H1 (cell line): ENCODE results near the gene TEX264. TPM values are rescaled to one million over a fixed set of nuclear protein-coding genes. Genes with fewer than 3 reads are reported as not detected.

Source experiments
- BACH1 ChIP-seq: IDR thresholded peaks from 2 replicates; pipeline ENCODE4 v1.6.1; 2012; ENCODE audit warnings: low read length, improper control_type of control experiment
- CEBPB ChIP-seq: IDR thresholded peaks from 2 replicates; pipeline ENCODE4 v1.6.1; 2012; ENCODE audit warnings: low read depth, low read length
- CHD2 ChIP-seq: IDR thresholded peaks from 2 replicates; pipeline ENCODE4 v1.6.1; 2012; ENCODE audit warnings: low read length, improper control_type of control experiment
- HDAC2 ChIP-seq, 2 experiments: fragments of 300-600 bp in 1 of 2; sonication (generic) in 1 of 2; IDR thresholded peaks; 2 replicates each; pipeline ENCODE4 v1.6.1; 2011 to 2012; ENCODE audit warnings: low read depth in 2 of 2, low read length in 2 of 2, mild to moderate bottlenecking in 2 of 2, moderate library complexity in 2 of 2, borderline replicate concordance in 1 of 2, inconsistent platforms in 1 of 2
- JUND ChIP-seq: IDR thresholded peaks from 2 replicates; pipeline ENCODE4 v1.6.1; 2011; ENCODE audit warnings: mild to moderate bottlenecking, improper control_type of control experiment, low read length
- NRF1 ChIP-seq: IDR thresholded peaks from 2 replicates; pipeline ENCODE4 v1.6.1; 2011; ENCODE audit warnings: mild to moderate bottlenecking, low read depth, low read length, improper control_type of control experiment
- PHF8 ChIP-seq: fragments of 200-600 bp; sonication (generic); conservative IDR thresholded peaks from 2 replicates; pipeline ENCODE4 v1.7.1; 2012; ENCODE audit warnings: low read depth, mild to moderate bottlenecking, inconsistent platforms, low read length, moderate library complexity
- POLR2AphosphoS5 ChIP-seq: IDR thresholded peaks from 2 replicates; pipeline ENCODE4 v1.6.1; 2011; ENCODE audit warnings: low read depth, low read length
- SP4 ChIP-seq: IDR thresholded peaks from 2 replicates; pipeline ENCODE4 v1.6.1; 2012; ENCODE audit warnings: low read length, inconsistent platforms
- polyA plus RNA-seq, 7 experiments: library from polyadenylated mRNA; depleted of rRNA in 3 of 7; stranded (reverse) in 5 of 7; unstranded in 2 of 7; fragments of >200 nt in 5 of 7; fragments of 200-250 nt in 2 of 7; gene quantifications; 1 replicate in 5 of 7; 2 replicates in 1 of 7; 4 replicates in 1 of 7; pipeline versions ENCODE4 v1.2.1 to v1.2.3, GENCODE V29; 2011 to 2013; ENCODE audit warnings: missing spikeins in 2 of 7, mixed read lengths in 2 of 7
- total RNA-seq: library from RNA; stranded (reverse); fragmentation: NEBNext Ultra II Directional; extraction: Animal tissue kit (Norgen Biotek cat#: 25700); gene quantifications from 2 replicates; pipeline ENCODE4 v1.2.1, GENCODE V29; 2021
- TF ChIP-seq, protein P1 (sequence below): fragments of 300-600 bp; sonication (generic); IDR thresholded peaks from 2 replicates; pipeline ENCODE4 v1.7.1; 2012; ENCODE audit warnings: low read length, moderate library complexity, mild to moderate bottlenecking, inconsistent platforms; ENCODE audit not compliant: insufficient replicate concordance
- TF ChIP-seq, protein P2 (sequence below): IDR thresholded peaks from 2 replicates; pipeline ENCODE4 v1.6.1; 2011; ENCODE audit warnings: low read depth, mild to moderate bottlenecking, low read length; ENCODE audit not compliant: insufficient read depth

The TEX264 gene
- total and polyA plus RNA-seq, 2 of the 8 experiments (the other 6 are each of a cell fraction or from before 2014, with no cell fraction given) = 11.2 to 35.6 TPM

DNA sequence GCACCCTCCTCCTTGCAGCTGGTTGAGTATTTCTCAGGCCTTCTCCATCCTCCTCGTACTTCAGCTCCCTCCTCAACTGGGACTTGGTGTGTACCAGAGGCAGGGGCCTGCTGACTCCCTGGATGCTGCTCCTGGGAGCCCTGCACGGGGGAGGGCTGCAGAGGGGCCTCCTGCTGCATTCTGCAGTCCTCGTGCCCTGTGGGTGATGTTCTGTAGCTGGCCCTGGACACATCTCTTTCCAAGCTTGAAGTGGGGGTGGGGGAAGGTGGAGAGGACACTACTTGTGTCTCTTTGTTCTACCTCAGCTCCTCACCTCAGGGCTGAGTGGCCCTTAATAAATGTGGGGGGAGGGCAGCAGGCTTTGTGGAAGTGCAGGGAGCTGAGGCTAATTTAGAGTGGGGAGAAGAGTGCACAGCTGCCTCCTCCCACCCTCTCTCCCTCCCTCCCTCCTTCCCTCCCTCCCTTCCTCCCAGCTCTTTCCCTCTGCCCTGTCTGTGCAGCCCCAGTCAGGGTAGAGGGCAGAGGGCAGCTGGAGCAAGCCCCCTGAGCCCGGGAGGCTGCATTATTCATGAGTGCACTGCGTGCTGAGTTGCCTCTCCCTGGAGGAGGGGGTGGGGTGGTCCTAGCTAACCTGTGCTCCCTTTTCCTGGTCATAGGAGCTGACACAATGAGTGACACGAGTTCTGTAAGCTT is 32.2 kb downstream of the TEX264 start (continued):
- TF ChIP-seq NRF1 (no peak), HDAC2 (IDR thresholded peaks at IDR 0.05; ENCODE audit: borderline replicate concordance in 1 of 2, low read depth in 2 of 2, low read length in 2 of 2) (no peak), BACH1 (no peak), JUND (no peak), CHD2 (no peak), CEBPB (no peak), SP4 (no peak), POLR2AphosphoS5 (no peak), PHF8 (no peak)
- TF ChIP-seq, protein P1, sequence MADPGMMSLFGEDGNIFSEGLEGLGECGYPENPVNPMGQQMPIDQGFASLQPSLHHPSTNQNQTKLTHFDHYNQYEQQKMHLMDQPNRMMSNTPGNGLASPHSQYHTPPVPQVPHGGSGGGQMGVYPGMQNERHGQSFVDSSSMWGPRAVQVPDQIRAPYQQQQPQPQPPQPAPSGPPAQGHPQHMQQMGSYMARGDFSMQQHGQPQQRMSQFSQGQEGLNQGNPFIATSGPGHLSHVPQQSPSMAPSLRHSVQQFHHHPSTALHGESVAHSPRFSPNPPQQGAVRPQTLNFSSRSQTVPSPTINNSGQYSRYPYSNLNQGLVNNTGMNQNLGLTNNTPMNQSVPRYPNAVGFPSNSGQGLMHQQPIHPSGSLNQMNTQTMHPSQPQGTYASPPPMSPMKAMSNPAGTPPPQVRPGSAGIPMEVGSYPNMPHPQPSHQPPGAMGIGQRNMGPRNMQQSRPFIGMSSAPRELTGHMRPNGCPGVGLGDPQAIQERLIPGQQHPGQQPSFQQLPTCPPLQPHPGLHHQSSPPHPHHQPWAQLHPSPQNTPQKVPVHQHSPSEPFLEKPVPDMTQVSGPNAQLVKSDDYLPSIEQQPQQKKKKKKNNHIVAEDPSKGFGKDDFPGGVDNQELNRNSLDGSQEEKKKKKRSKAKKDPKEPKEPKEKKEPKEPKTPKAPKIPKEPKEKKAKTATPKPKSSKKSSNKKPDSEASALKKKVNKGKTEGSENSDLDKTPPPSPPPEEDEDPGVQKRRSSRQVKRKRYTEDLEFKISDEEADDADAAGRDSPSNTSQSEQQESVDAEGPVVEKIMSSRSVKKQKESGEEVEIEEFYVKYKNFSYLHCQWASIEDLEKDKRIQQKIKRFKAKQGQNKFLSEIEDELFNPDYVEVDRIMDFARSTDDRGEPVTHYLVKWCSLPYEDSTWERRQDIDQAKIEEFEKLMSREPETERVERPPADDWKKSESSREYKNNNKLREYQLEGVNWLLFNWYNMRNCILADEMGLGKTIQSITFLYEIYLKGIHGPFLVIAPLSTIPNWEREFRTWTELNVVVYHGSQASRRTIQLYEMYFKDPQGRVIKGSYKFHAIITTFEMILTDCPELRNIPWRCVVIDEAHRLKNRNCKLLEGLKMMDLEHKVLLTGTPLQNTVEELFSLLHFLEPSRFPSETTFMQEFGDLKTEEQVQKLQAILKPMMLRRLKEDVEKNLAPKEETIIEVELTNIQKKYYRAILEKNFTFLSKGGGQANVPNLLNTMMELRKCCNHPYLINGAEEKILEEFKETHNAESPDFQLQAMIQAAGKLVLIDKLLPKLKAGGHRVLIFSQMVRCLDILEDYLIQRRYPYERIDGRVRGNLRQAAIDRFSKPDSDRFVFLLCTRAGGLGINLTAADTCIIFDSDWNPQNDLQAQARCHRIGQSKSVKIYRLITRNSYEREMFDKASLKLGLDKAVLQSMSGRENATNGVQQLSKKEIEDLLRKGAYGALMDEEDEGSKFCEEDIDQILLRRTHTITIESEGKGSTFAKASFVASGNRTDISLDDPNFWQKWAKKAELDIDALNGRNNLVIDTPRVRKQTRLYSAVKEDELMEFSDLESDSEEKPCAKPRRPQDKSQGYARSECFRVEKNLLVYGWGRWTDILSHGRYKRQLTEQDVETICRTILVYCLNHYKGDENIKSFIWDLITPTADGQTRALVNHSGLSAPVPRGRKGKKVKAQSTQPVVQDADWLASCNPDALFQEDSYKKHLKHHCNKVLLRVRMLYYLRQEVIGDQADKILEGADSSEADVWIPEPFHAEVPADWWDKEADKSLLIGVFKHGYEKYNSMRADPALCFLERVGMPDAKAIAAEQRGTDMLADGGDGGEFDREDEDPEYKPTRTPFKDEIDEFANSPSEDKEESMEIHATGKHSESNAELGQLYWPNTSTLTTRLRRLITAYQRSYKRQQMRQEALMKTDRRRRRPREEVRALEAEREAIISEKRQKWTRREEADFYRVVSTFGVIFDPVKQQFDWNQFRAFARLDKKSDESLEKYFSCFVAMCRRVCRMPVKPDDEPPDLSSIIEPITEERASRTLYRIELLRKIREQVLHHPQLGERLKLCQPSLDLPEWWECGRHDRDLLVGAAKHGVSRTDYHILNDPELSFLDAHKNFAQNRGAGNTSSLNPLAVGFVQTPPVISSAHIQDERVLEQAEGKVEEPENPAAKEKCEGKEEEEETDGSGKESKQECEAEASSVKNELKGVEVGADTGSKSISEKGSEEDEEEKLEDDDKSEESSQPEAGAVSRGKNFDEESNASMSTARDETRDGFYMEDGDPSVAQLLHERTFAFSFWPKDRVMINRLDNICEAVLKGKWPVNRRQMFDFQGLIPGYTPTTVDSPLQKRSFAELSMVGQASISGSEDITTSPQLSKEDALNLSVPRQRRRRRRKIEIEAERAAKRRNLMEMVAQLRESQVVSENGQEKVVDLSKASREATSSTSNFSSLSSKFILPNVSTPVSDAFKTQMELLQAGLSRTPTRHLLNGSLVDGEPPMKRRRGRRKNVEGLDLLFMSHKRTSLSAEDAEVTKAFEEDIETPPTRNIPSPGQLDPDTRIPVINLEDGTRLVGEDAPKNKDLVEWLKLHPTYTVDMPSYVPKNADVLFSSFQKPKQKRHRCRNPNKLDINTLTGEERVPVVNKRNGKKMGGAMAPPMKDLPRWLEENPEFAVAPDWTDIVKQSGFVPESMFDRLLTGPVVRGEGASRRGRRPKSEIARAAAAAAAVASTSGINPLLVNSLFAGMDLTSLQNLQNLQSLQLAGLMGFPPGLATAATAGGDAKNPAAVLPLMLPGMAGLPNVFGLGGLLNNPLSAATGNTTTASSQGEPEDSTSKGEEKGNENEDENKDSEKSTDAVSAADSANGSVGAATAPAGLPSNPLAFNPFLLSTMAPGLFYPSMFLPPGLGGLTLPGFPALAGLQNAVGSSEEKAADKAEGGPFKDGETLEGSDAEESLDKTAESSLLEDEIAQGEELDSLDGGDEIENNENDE = no peak
- TF ChIP-seq, protein P2, sequence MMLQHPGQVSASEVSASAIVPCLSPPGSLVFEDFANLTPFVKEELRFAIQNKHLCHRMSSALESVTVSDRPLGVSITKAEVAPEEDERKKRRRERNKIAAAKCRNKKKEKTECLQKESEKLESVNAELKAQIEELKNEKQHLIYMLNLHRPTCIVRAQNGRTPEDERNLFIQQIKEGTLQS = no peak
